Right kidney (tissue), 1 donor: ENCODE data around the gene TMEM255B.

Source experiments
- DNase-seq: peaks from one replicate; pipeline ENCODE4 v3.0.0-alpha.2; 2016

Gene TMEM255B

GRCh38 chr13:113834496-113835200 lies 75.6 kb downstream of the TMEM255B start:
- no peak for DNase-seq

DNA sequence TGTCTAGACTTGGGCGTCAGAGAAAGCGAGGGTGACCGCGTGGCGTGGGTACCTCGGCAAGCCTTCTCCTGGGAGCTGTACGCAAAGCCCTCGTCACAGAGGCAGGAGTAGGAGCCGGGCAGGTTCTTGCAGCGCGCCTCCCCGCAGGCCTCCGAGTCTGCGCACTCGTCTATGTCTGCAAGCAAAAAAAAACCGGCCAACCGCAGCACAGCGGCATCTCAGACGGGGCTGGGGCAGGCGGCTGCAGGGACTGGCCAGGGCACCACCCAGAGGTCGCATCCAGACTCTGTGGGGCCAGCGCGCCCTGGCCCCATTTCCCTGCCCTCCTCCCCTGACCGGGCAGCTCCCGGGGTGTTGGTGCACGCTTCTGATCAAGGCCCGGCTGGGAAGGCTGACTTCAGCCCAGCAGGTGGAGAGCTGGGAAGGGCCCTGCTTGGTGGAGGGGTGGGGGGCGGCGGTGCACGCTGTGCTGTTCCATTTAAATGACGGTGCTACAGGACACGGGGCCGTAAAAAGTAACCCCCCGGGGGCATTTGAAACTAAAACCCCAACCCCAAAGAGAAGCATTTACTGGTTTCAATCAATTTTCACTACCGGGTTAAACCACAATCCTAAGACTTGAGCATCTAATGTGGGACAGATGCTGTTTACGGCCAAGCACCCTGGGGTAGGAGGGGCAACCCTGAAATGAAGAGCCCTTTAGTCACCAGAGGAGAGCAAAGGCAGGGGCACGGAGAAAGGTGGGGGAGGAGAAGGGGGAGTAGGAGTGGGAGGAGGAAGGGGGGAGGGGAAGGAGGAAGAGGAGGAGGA lies 76.6 kb downstream of the TMEM255B start:
- no peak for DNase-seq

DNA sequence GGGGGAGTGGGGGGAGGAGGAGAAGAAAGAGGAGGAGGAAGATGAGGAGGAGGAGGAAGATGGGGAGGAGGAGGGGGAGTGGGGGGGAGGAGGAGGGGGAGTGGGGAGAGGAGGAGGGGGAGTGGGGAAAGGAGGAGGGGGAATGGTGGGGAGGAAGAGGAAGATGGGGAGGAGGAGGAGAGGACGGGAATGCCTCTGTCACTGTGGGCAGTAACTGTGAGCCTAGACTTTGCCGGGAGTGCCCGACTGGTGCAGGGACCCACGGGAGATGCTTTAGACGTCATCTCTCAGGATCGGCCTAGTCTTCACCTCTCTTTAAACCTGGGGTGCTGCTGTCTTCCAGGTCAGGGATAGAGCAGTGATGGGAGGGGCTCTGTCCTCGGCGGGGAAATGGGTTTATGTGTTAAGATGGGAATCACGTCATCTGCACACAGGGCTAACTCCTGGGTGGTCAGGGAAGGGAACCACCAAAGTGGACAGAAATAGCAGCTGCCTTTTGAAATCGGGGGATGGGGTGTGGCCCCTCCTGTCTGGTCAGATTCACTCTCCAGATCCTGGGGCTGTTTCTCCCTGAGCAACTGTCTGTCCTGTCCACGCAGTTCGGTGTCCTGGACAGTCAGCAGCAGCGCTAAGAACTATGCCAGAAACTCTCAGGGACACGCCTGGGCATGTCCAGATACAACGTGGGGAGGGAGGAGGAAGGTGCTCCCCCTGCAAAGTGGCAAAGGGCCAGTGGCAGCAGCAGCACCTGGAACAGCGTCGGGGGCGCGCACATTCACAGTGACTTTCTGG lies 77.9 kb downstream of the TMEM255B start:
- no peak for DNase-seq

DNA sequence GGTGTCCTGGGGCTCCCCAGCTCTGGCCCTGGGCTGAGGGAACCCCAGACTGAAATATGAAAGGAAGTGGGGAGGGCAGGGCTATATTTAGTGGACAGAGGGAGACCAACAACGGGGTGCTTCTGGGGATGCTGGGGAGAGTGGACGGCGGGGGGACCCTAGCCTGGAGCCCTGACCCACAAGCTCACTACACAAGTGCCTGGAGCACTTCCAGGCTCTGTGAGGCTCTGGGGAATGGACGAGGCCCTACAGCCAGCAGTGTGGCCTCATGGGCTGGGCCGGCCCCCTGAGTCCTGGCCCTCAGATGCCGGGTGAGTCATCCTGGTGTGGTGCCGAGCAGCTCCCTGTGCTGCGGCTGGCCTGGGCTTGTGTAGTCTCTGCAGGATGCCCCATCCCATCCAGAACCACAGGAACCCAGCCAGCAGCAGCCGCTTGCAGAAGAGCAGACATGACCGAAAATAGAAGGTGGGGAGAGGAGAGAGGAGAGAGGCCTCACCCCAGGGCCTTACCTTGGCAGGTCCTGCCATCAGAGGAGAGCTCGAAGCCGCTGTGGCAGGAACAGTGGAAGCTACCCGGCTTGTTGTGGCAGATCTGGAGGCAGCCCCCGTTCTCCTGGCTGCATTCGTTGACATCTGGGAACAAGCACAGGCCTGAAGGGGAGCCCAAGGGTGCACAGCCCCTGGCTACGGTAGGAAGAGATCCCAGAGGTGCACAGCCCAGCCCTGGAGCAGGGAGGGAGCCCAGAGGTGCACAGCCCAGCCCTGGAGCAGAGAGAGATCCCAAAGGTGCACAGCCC lies 78.7 kb downstream of the TMEM255B start:
- DNase-seq, result no peak

- DNase-seq, result no peak
Measured at GRCh38 chr13:113838711-113839201, 79.7 kb downstream of the TMEM255B start.

GRCh38 chr13:113839536-113840204 lies 80.6 kb downstream of the TMEM255B start:
- no peak for DNase-seq

- no peak for DNase-seq
Measured at GRCh38 chr13:113840541-113841352, 81.7 kb downstream of the TMEM255B start.

DNA sequence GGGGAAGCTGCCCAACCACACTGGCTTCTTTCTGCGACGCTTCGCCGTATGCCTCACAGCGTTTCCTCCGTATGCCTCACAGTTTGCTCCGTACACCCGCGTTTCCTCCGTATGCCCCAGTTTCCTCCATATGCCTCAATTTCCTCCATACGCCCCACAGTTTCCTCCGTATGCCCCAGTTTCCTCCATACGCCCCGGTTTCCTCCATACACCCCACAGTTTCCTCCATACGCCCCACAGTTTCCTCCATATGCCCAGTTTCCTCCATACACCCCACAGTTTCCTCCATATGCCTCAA lies 82.3 kb downstream of the TMEM255B start:
- no peak for DNase-seq

DNA sequence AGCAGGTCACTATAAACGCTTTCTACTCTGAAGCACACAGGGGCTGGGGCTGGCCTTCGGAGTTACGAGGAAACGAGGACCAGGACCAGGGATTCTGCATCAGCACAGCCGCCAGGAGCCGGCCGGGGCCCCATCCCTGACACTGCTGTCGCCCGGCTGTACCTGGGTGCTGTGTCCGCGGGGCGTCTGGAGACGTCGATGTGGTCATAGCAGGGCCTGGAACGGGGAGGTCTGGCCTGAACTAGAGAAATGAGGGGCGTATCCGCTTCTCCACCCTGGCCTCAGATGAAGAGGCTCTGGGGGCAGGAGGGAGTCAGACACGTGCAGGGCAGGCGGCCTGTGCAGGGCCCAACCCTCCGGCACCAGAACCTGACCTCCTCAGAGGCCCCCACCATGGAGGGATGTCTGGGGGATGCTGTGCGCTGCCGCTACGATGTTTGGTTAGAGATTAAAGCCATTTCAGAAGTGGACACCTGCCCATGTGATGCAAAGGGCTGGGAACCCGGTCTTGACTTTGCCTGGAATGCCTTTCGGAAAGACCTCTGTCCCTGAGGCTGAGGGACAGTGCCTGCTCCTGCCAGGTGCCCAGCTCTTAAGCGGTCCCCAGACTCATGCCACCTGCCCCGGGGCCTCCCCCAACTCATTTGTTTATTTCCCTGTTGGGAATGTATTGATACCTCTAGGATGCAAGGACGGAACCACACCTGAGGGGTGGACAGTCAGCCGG lies 83.5 kb downstream of the TMEM255B start:
- DNase-seq, result no peak

DNA sequence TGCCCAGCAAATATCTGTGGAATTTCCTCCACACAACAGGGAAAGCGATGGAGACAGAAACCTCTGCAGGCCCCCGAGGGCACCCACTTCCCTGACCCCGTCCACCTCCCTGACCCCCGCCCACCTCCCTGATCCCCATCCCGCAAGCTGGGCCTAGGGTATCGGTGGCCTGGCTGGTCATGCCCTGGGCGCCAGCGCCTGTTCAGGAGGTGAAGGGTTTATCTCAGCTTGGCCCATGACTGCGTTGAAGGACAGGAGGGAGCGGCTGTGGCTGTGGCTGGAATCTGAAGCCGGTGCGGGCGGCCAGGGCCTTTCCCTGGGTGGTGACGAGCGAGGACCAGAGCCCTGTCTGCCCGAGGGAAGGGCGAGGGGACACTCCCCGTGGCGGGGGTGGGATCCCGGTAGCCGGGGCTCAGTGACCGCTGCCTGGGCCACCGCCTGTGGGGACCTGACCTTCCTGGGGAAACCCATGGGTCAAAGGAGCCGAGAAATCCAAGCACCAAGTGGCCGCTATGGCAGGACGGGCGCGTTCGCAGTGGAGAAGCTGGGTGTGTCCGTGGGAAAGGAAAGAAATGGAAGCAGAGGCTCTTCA lies 84.1 kb downstream of the TMEM255B start:
- DNase-seq, result no peak

- no peak for DNase-seq
Measured at GRCh38 chr13:113843864-113844556, 85.0 kb downstream of the TMEM255B start.

- no peak for DNase-seq
Measured at GRCh38 chr13:113845055-113845454, 86.0 kb downstream of the TMEM255B start.

- DNase-seq, result no peak
Measured at GRCh38 chr13:113845723-113846635, 87.0 kb downstream of the TMEM255B start.

DNA sequence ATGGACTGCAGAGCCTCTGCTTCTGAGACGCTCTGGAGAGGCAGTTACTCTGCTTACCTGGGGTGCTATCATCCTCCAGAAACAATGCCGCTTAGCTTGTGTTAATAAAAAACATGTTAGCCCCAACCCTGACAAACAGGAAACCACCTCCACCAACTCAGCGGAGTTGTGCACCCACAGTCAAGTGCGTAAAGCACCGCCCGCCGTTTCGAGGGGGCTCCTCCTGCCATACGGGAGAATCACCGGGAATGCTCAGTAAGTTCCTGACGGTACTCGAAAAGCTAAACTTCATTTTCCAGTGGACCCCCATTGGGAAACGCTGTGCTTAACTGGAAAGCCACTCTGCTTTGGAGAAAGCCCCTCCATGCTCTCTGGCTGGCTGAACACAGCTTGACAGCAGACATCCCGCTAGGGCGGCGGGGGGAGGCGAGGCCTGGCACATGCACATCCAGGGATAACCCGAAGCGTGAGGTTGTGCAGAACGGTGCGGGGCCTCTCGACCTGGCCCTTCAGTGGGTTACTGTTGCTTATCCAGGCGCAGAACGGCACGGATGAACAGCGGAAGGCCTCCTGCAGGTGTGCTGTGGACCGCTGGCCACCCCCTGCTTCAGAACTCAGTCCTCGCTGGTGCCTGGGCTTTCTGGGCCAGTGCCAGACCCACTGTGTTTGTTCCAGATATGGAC lies 87.8 kb downstream of the TMEM255B start:
- DNase-seq, result no peak

GRCh38 chr13:113848020-113848419 lies 89.0 kb downstream of the TMEM255B start:
- DNase-seq, result no peak

- no peak for DNase-seq
Measured at GRCh38 chr13:113848431-113849260, 89.6 kb downstream of the TMEM255B start.
